NCI-H187 treated with DMSO at 0.1 percent for 48 hours (cell line): Measurements from ENCODE around the gene WFDC10B.
"Not testable (repeated sequence)": the region's sequence is repeated elsewhere in the genome, so short reads cannot be mapped to it uniquely, and the experiment has no call there.

Source experiments
- DNase-seq: peaks from one replicate; lab custom pipeline; 2025; lab: John Stamatoyannopoulos, UW

WFDC10B gene

GRCh38 chr20:45647441-45648050 lies 57.3 kb downstream of the WFDC10B start:
- DNase-seq, result no peak

- DNase-seq, result no peak
Measured at GRCh38 chr20:45646875-45647274, 57.9 kb downstream of the WFDC10B start.

- not testable (repeated sequence) for DNase-seq
Measured at GRCh38 chr20:45645869-45646268, 59.0 kb downstream of the WFDC10B start.

GRCh38 chr20:45641076-45641475 lies 63.7 kb downstream of the WFDC10B start:
- not testable (repeated sequence) for DNase-seq

- DNase-seq, result no peak
Measured at GRCh38 chr20:45639687-45640086, 65.1 kb downstream of the WFDC10B start.

- DNase-seq, result no peak
Measured at GRCh38 chr20:45636513-45636912, 68.3 kb downstream of the WFDC10B start.
